Liver (tissue), 9 donors: ENCODE results near the gene ERN1. TPM values are rescaled to one million over a fixed set of nuclear protein-coding genes. Genes with fewer than 3 reads are reported as not detected.

ENCODE experiments used
- DNase-seq: peaks from one replicate; pipeline ENCODE4 v3.0.0-alpha.2; 2017; ENCODE audit warnings: low spot score
- H3K27ac ChIP-seq, 2 donors: one replicate each; pipeline ENCODE4 v1.7.0; 2013; ENCODE audit warnings: inconsistent platforms in 2 of 2, low read length in 2 of 2, control low read depth in 1 of 2, low read depth in 1 of 2, mild to moderate bottlenecking in 1 of 2
- H3K27me3 ChIP-seq, 4 donors: one replicate each; pipeline versions ENCODE4 v1.6.1 to v1.7.0; 2013; ENCODE audit warnings: low read length in 3 of 4, inconsistent platforms in 1 of 4, mild to moderate bottlenecking in 1 of 4, moderate library complexity in 1 of 4; ENCODE audit not compliant: control insufficient read depth in 4 of 4, insufficient read depth in 4 of 4
- H3K36me3 ChIP-seq, 4 donors: one replicate each; pipeline versions ENCODE4 v1.6.1 to v1.7.0; 2013; ENCODE audit warnings: low read length in 3 of 4, mild to moderate bottlenecking in 3 of 4, low read depth in 1 of 4, moderate library complexity in 1 of 4; ENCODE audit not compliant: control insufficient read depth in 4 of 4, insufficient read depth in 3 of 4
- H3K4me1 ChIP-seq, 4 donors: one replicate each; pipeline versions ENCODE4 v1.6.1 to v1.7.0; 2013; ENCODE audit warnings: low read length in 3 of 4, mild to moderate bottlenecking in 3 of 4, moderate library complexity in 1 of 4; ENCODE audit not compliant: control insufficient read depth in 4 of 4, insufficient read depth in 4 of 4
- H3K4me3 ChIP-seq, 3 donors: one replicate each; pipeline versions ENCODE4 v1.6.1 to v1.7.0; 2013; ENCODE audit warnings: low read length in 3 of 3, control low read depth in 1 of 3, low read depth in 1 of 3, mild to moderate bottlenecking in 1 of 3
- H3K9ac ChIP-seq, 2 donors: one replicate each; pipeline ENCODE4 v1.7.0; 2013; ENCODE audit warnings: low read length in 2 of 2, mild to moderate bottlenecking in 2 of 2, moderate library complexity in 2 of 2, control low read depth in 1 of 2, low read depth in 1 of 2
- H3K9me3 ChIP-seq, 4 donors: one replicate each; pipeline versions ENCODE4 v1.6.1 to v1.7.0; 2013; ENCODE audit warnings: low read length in 3 of 4; ENCODE audit not compliant: control insufficient read depth in 4 of 4
- EGR1 ChIP-seq, 2 donors: IDR thresholded peaks; 2 replicates each; pipeline ENCODE4 v1.6.1; 2016 to 2018; ENCODE audit warnings: antibody characterized with exemption in 2 of 2, low read depth in 2 of 2
- FOXA1 ChIP-seq: IDR thresholded peaks from 2 replicates; pipeline ENCODE4 v1.6.1; 2016; ENCODE audit warnings: antibody characterized with exemption
- FOXA2 ChIP-seq: IDR thresholded peaks from 2 replicates; pipeline ENCODE4 v1.6.1; 2016; ENCODE audit warnings: antibody characterized with exemption
- GABPA ChIP-seq, 2 donors: IDR thresholded peaks in 1 of 2; conservative IDR thresholded peaks in 1 of 2; 2 replicates each; pipeline ENCODE4 v1.6.1; 2016; ENCODE audit warnings: antibody characterized with exemption in 2 of 2, mild to moderate bottlenecking in 1 of 2, moderate library complexity in 1 of 2
- HNF4A ChIP-seq, 2 donors: conservative IDR thresholded peaks; 2 replicates each; pipeline ENCODE4 v1.6.1; 2016; ENCODE audit warnings: antibody characterized with exemption in 2 of 2, mild to moderate bottlenecking in 2 of 2
- HNF4G ChIP-seq: IDR thresholded peaks from 2 replicates; pipeline ENCODE4 v1.6.1; 2016; ENCODE audit warnings: antibody characterized with exemption
- JUND ChIP-seq, 2 donors: IDR thresholded peaks; 2 replicates each; pipeline ENCODE4 v1.6.1; 2016; ENCODE audit warnings: antibody characterized with exemption in 2 of 2
- NR2F2 ChIP-seq: IDR thresholded peaks from 2 replicates; pipeline ENCODE4 v1.6.1; 2016; ENCODE audit warnings: antibody characterized with exemption
- RAD21 ChIP-seq, 2 donors: IDR thresholded peaks; 2 replicates each; pipeline ENCODE4 v1.6.1; 2016; ENCODE audit warnings: antibody characterized with exemption in 2 of 2, mild to moderate bottlenecking in 2 of 2
- REST ChIP-seq: IDR thresholded peaks from 2 replicates; pipeline ENCODE4 v1.6.1; 2016; ENCODE audit warnings: antibody characterized with exemption, mild to moderate bottlenecking
- RXRA ChIP-seq, 2 donors: IDR thresholded peaks; 2 replicates each; pipeline ENCODE4 v1.6.1; 2017 to 2018; ENCODE audit warnings: antibody characterized with exemption in 2 of 2, mild to moderate bottlenecking in 1 of 2
- SP1 ChIP-seq: IDR thresholded peaks from 2 replicates; pipeline ENCODE4 v1.6.1; 2018; ENCODE audit warnings: antibody characterized with exemption, mild to moderate bottlenecking
- TAF1 ChIP-seq: conservative IDR thresholded peaks from 2 replicates; pipeline ENCODE4 v1.6.1; 2016; ENCODE audit warnings: antibody characterized with exemption, mild to moderate bottlenecking
- YY1 ChIP-seq: IDR thresholded peaks from 2 replicates; pipeline ENCODE4 v1.6.1; 2016; ENCODE audit warnings: antibody characterized with exemption, mild to moderate bottlenecking
- WGBS: extraction: QIAGEN DNeasy Blood & Tissue Kit; methylation state at CpG from one replicate; pipeline ENCODE4 v1.1.7; 2013; 5-methylcytosine and 5-hydroxymethylcytosine counted together
- polyA plus RNA-seq, 2 donors: library from polyadenylated mRNA; stranded (reverse) in 1 of 2; unstranded in 1 of 2; fragments of 200-250 nt in 1 of 2; fragments of >200 nt in 1 of 2; fragmentation: Nextera tagmentation in 1 of 2; extraction: Ambion mirVana in 1 of 2; gene quantifications; one replicate each; pipeline versions ENCODE4 v1.2.1 to v1.2.3, GENCODE V29; 2013 to 2015
- total RNA-seq, 2 donors: library from RNA; depleted of rRNA; stranded (reverse); fragments of >200 nt; gene quantifications; one replicate each; pipeline ENCODE4 v1.2.3, GENCODE V29; 2014
- TF ChIP-seq, protein P1 (sequence below): IDR thresholded peaks from 2 replicates; pipeline ENCODE4 v1.6.1; 2016; ENCODE audit warnings: antibody characterized with exemption
- TF ChIP-seq, protein P2 (sequence below): IDR thresholded peaks from 2 replicates; pipeline ENCODE4 v1.6.1; 2016; ENCODE audit warnings: antibody characterized with exemption
- TF ChIP-seq, protein P3 (sequence below): IDR thresholded peaks from 2 replicates; pipeline ENCODE4 v1.6.1; 2016; ENCODE audit warnings: antibody characterized with exemption
- TF ChIP-seq, protein P4 (sequence below): fragments of 150-350 bp; IDR thresholded peaks from 2 replicates; pipeline ENCODE4 v1.5.1; 2017; ENCODE audit warnings: improper control_type of control experiment, low read depth, low read length; ENCODE audit not compliant: missing input control
- donor health status: healthy.
- donor health status: healthy.
- donor health status: healthy.
- donor health status: healthy.
- donor health status: healthy.

Gene ERN1
- total and polyA plus RNA-seq, 4 donors, result 6.3 to 35.1 (median 14.9) TPM

DNA sequence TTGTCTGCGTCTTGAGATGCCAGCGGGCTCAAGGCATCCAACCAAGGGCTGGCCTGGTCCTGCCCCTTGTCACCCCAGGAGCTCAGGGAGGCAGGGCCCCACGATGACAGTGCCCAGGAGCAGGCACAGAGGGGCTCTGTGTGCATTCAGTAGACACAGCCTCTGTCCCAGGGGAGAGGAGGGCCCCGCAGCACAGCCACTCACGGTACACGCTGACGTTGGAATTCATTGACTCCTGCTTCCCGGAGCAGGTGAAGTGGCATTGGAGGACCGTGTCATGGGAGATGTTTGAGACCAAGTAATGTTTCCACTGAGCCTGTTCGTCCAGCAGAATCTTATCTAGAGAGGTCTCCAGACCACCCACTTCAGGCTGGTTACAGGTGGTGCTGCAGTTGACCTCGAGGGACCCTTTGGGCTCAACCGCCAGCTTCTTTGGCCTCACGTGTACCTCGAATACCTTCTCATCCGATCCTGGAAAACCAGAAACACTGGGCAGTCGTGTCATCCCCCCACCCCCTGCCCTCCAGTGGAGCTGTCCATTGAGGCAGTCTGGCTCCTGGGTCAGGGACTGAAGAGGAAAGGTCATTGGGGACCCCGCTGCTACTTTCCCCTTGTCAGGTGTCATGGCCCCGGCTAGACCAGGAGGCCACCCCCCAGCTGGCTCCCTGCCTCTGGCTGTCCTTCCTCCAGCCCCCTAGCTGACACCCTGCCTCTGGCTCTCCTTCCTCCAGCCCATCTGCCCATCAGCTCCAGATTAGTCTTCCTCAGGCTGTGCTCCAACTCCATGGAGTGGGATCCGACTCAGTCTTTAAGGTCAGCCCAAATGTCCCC lies 124.8 kb downstream of the ERN1 start:
- no peak for TF ChIP-seq RXRA (IDR thresholded peaks at IDR 0.05)
- Histone ChIP-seq H3K36me3 (peaks cover 0 to 3% (median 0%) of the 10 kb centered on the region in 4 donors), H3K9ac (no peak overlapping the region), H3K27ac (no peak overlapping the region), H3K4me3 (no peak overlapping the region), H3K4me1 (peaks cover 0 to 8% (median 0%) of the 10 kb centered on the region in 4 donors), H3K27me3 (no peaks in the 10 kb centered on the region), H3K9me3 (no peaks in the 10 kb centered on the region)
- 79% methylated on average over 19 of the region's 19 CpGs for WGBS
- no peak for DNase-seq

- Histone ChIP-seq H3K36me3 (peaks cover 0 to 3% (median 0%) of the 10 kb centered on the region in 4 donors), H3K4me1 (peaks cover 0 to 8% (median 0%) of the 10 kb centered on the region in 4 donors), H3K9ac (no peak overlapping the region), H3K27me3 (peaks cover 0 to 2% (median 0%) of the 10 kb centered on the region in 4 donors), H3K27ac (no peak overlapping the region), H3K9me3 (no peaks in the 10 kb centered on the region), H3K4me3 (no peak overlapping the region)
- DNase-seq, result no peak
- 89% methylated on average over 7 of the region's 7 CpGs for WGBS
- TF ChIP-seq, protein P1, sequence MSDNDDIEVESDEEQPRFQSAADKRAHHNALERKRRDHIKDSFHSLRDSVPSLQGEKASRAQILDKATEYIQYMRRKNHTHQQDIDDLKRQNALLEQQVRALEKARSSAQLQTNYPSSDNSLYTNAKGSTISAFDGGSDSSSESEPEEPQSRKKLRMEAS, result no peak
- TF ChIP-seq RXRA (IDR thresholded peaks at IDR 0.05), result no peak
- no peak for TF ChIP-seq GABPA (IDR thresholded peaks at IDR 0.05 in 1 of 2, conservative IDR thresholded peaks at IDR 0.05 in 1 of 2)
- TF ChIP-seq FOXA2, result no peak
- TF ChIP-seq SP1, result no peak
- TF ChIP-seq, protein P2, sequence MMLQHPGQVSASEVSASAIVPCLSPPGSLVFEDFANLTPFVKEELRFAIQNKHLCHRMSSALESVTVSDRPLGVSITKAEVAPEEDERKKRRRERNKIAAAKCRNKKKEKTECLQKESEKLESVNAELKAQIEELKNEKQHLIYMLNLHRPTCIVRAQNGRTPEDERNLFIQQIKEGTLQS, result no peak
- TF ChIP-seq REST, result no peak
- no peak for TF ChIP-seq RAD21 (IDR thresholded peaks at IDR 0.05)
- TF ChIP-seq, protein P3, sequence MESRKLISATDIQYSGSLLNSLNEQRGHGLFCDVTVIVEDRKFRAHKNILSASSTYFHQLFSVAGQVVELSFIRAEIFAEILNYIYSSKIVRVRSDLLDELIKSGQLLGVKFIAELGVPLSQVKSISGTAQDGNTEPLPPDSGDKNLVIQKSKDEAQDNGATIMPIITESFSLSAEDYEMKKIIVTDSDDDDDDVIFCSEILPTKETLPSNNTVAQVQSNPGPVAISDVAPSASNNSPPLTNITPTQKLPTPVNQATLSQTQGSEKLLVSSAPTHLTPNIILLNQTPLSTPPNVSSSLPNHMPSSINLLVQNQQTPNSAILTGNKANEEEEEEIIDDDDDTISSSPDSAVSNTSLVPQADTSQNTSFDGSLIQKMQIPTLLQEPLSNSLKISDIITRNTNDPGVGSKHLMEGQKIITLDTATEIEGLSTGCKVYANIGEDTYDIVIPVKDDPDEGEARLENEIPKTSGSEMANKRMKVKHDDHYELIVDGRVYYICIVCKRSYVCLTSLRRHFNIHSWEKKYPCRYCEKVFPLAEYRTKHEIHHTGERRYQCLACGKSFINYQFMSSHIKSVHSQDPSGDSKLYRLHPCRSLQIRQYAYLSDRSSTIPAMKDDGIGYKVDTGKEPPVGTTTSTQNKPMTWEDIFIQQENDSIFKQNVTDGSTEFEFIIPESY, result no peak
- no peak for TF ChIP-seq EGR1 (IDR thresholded peaks at IDR 0.05; ENCODE audit: low read depth in 2 of 2)
- no peak for TF ChIP-seq HNF4G
- no peak for TF ChIP-seq HNF4A (conservative IDR thresholded peaks at IDR 0.05)
- TF ChIP-seq, protein P4, sequence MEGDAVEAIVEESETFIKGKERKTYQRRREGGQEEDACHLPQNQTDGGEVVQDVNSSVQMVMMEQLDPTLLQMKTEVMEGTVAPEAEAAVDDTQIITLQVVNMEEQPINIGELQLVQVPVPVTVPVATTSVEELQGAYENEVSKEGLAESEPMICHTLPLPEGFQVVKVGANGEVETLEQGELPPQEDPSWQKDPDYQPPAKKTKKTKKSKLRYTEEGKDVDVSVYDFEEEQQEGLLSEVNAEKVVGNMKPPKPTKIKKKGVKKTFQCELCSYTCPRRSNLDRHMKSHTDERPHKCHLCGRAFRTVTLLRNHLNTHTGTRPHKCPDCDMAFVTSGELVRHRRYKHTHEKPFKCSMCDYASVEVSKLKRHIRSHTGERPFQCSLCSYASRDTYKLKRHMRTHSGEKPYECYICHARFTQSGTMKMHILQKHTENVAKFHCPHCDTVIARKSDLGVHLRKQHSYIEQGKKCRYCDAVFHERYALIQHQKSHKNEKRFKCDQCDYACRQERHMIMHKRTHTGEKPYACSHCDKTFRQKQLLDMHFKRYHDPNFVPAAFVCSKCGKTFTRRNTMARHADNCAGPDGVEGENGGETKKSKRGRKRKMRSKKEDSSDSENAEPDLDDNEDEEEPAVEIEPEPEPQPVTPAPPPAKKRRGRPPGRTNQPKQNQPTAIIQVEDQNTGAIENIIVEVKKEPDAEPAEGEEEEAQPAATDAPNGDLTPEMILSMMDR, result no peak
- TF ChIP-seq TAF1, result no peak
- TF ChIP-seq FOXA1, result no peak
- no peak for TF ChIP-seq JUND (IDR thresholded peaks at IDR 0.05)
- no peak for TF ChIP-seq YY1
- no peak for TF ChIP-seq NR2F2
These were observed 125.7 kb downstream of the ERN1 start for GRCh38 chr17:64004218-64004770.
